Measurements from ENCODE around the gene NANOS1.

Gene NANOS1

DNA sequence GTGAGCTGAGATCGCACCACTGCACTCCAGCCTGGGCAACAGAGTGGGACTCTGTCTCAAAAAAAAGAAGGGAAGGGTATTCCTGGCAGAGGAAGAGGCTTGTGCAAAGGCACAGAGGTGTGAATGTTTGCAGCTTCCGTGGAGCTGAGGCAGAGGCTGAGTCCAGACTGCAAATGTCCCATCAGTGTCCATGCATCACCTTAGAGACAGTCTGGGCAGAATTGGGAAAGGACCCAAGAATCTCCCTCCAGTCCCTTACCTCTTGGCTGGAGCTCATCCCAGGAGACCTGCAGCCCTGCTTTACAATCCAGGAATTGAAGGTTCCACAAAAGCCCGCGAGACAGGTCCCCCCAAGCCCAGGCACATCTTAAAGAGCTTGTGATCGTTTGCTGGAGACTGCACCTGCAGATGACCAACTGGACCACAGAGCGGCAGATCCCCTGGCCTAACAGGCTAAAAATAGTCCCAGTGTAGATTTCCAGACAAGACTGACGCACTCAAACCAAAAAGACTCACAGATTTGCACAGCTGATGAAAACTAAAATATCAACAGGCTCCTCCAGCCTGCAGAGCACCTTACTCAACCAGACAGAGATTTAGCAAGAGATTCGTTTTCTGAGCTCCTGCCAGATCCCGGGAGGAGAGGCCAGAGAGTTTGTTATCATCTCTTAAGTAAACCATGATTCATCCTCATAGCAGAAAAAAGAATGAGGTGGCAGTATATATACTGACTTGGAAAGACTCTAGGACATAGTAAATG, 22.9 kb upstream of the NANOS1 start:
- no peak overlapping the region for H3K4me3 ChIP-seq (ENCODE audit: control insufficient read depth, low read depth, low read length)
- peak; percentile 99 for DNase-seq (ENCODE audit: low read depth)
- TF ChIP-seq, protein P1, sequence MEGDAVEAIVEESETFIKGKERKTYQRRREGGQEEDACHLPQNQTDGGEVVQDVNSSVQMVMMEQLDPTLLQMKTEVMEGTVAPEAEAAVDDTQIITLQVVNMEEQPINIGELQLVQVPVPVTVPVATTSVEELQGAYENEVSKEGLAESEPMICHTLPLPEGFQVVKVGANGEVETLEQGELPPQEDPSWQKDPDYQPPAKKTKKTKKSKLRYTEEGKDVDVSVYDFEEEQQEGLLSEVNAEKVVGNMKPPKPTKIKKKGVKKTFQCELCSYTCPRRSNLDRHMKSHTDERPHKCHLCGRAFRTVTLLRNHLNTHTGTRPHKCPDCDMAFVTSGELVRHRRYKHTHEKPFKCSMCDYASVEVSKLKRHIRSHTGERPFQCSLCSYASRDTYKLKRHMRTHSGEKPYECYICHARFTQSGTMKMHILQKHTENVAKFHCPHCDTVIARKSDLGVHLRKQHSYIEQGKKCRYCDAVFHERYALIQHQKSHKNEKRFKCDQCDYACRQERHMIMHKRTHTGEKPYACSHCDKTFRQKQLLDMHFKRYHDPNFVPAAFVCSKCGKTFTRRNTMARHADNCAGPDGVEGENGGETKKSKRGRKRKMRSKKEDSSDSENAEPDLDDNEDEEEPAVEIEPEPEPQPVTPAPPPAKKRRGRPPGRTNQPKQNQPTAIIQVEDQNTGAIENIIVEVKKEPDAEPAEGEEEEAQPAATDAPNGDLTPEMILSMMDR (conservative IDR thresholded peaks at IDR 0.05; ENCODE audit: control insufficient read depth, insufficient read depth, low read depth, low read length) = peak; percentile 22

DNA sequence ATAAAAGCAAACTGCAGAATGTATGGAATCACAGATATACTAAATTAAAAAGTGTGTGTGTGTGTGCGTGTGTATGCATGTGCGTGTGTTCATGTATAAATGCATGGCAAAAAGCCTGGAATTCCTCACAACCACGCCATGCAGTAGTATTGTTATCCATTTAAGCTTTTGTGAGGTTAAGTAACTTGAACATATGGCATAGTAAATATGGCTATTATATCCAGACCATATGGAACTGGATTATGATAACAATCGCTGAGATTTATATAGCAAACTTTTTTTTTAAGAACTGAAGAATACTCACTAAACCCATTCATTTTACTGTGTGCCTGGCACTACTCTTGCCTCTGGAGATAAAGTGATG, 22.3 kb upstream of the NANOS1 start:
- TF ChIP-seq, protein P1 (conservative IDR thresholded peaks at IDR 0.05; ENCODE audit: control insufficient read depth, insufficient read depth, low read depth, low read length) = no peak
- no peak overlapping the region for H3K4me3 ChIP-seq (ENCODE audit: control insufficient read depth, low read depth, low read length)
- no peak for DNase-seq (ENCODE audit: low read depth)

DNA sequence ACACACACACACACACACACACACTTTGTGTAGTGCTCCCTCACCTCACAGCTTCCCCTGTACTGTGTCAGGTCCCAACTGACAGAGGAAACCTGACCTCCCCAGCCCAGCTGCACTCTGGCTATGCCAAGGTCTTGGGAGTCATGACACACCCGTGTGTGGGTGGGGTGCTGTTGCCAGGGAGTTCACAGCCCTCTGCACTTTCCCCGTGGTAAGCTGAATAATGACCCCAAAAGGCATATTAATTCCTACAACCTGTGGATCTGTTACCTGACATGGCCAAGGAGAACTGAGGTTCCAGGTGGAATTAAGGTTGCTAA, 8.9 kb upstream of the NANOS1 start:
- TF ChIP-seq, protein P1 (conservative IDR thresholded peaks at IDR 0.05; ENCODE audit: control insufficient read depth, insufficient read depth, low read depth, low read length) = no peak
- no peak overlapping the region for H3K4me3 ChIP-seq (ENCODE audit: control insufficient read depth, low read depth, low read length)
- peak; percentile 79 for DNase-seq (ENCODE audit: low read depth)

DNA sequence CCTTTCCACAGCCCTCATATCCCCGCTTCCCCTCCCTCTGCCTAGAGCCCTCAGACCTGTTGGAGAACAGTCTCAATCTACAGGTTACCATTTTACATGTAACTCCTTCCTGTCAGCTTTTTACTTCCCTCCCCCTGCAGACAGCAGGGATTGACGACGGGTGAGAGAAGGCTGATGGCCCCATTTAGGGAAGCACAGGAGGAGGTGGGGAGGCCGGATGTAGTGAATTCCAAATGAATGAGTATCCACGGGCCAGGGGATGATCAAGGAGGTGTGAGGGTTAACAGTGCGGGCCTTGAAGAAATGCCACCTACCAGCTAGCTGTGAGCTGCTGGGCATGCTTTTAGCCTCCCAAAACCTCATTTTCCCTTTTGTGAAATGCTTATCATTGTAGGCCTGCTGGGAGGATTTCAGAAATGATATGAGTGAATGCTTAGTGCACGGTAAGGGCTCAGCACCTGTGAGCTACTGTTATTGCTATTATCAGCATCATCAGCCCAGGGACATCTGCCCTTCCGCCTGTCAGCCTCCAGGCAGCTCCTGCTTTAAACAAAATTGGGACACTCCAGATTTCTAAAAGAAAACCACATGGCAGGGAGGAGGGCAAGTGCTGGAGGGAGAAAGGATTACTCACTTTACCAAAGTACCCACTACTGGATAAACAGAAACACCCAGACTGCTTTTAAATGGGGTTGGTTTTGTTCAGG, 6.5 kb upstream of the NANOS1 start:
- H3K4me3 ChIP-seq (ENCODE audit: control insufficient read depth, low read depth, low read length) = no peak overlapping the region
- peak; percentile 75 for DNase-seq (ENCODE audit: low read depth)
- TF ChIP-seq, protein P1 (conservative IDR thresholded peaks at IDR 0.05; ENCODE audit: control insufficient read depth, insufficient read depth, low read depth, low read length) = no peak

DNA sequence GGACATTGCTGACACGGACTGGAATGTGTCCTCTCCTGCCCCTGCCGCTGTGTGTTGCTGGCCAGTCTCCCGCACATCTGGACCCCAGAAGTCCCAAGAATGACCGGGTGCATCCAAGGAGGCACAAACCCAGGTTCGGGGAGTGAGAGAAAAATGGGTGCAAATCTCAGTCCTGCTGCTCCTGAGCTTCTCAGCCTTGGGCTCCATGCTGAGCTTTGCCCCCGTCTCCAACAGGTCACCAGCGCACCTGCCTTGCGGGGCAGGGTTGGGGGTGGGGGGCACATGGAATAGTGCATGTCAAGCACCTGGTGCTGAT, 6.0 kb upstream of the NANOS1 start:
- no peak overlapping the region for H3K4me3 ChIP-seq (ENCODE audit: control insufficient read depth, low read depth, low read length)
- DNase-seq (ENCODE audit: low read depth) = no peak
- TF ChIP-seq, protein P1 (conservative IDR thresholded peaks at IDR 0.05; ENCODE audit: control insufficient read depth, insufficient read depth, low read depth, low read length) = no peak

DNA sequence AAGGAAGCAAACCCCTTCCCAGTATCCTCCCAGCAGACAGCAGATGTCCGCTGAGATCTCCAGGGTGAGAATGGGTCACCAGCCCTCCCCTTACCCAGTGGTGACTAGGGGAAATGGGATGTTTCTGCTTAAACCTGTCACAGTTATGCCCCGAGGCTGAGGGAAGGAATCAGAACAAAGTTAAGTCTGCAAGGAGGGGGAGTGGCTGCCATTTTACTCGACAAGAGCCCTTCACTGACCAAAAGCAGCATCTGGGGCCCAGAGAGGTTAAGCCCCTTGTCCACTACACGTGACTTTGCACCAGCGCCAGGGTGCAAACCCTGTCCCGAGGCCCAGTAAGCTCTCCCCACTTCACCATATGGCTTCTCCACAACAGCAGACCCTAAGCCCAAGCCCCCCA, 4.6 kb upstream of the NANOS1 start:
- H3K4me3 ChIP-seq (ENCODE audit: control insufficient read depth, low read depth, low read length) = no peak overlapping the region
- TF ChIP-seq, protein P1 (conservative IDR thresholded peaks at IDR 0.05; ENCODE audit: control insufficient read depth, insufficient read depth, low read depth, low read length) = no peak
- no peak for DNase-seq (ENCODE audit: low read depth)

All from fibroblast of mammary gland (primary cell).